H1 (cell line): Measurements from ENCODE around the gene GTF2I. TPM values are rescaled to one million over a fixed set of nuclear protein-coding genes. Genes with fewer than 3 reads are reported as not detected.

ENCODE experiments used
- CTCF ChIA-PET: fragments of 300-600 bp; sonication (Branson Sonifier 250); formaldehyde crosslinking; loops from one replicate; lab custom pipeline; 2021; ENCODE audit not compliant: partially characterized antibody; lab: Charles Lee
- POLR2A ChIA-PET: fragments of 300-600 bp; sonication (Branson Sonifier 250); formaldehyde crosslinking; loops from one replicate; lab custom pipeline; 2021; ENCODE audit warnings: inconsistent platforms; ENCODE audit not compliant: partially characterized antibody; lab: Charles Lee
- DNase-seq, 2 experiments: peaks; one replicate each; pipeline versions ENCODE4 v3.0.0 to v3.0.0-alpha.2; 2010 to 2022; ENCODE audit warnings: low spot score in 2 of 2, low read depth in 1 of 2, mixed read lengths in 1 of 2
- FAIRE-seq: peaks from 2 replicates; lab custom pipeline; 2011; peaks lifted over from hg19 to GRCh38; lab: Jason Lieb, UNC
- H2AFZ ChIP-seq: 2 replicates; pipeline ENCODE4 v1.8.1; 2012; ENCODE audit warnings: low read length, inconsistent platforms
- H2AK5ac ChIP-seq: 2 replicates; pipeline ENCODE4 v1.6.1; 2013; ENCODE audit warnings: low read depth, low read length
- H2BK120ac ChIP-seq: replicated peaks from 2 replicates; pipeline ENCODE3; 2013; ENCODE audit warnings: low read depth, low read length, inconsistent platforms
- H2BK12ac ChIP-seq: 2 replicates; pipeline ENCODE4 v1.6.1; 2013; ENCODE audit warnings: low read depth, low read length
- H2BK15ac ChIP-seq: 2 replicates; pipeline ENCODE4 v1.6.1; 2013; ENCODE audit warnings: low read length
- H2BK20ac ChIP-seq: 2 replicates; pipeline ENCODE4 v1.6.1; 2013; ENCODE audit warnings: low read length
- H2BK5ac ChIP-seq: 2 replicates; pipeline ENCODE4 v1.6.1; 2013; ENCODE audit warnings: low read depth, low read length
- H3K14ac ChIP-seq: 2 replicates; pipeline ENCODE4 v1.6.1; 2013; ENCODE audit warnings: inconsistent platforms; ENCODE audit not compliant: insufficient read length
- H3K18ac ChIP-seq: 2 replicates; pipeline ENCODE4 v1.6.1; 2013; ENCODE audit warnings: low read length; ENCODE audit errors: extremely low read depth
- H3K23ac ChIP-seq: 2 replicates; pipeline ENCODE4 v1.6.1; 2013; ENCODE audit warnings: inconsistent platforms; ENCODE audit not compliant: insufficient read length
- H3K23me2 ChIP-seq: 2 replicates; pipeline ENCODE4 v1.6.1; 2013; ENCODE audit warnings: low read depth, low read length
- H3K27ac ChIP-seq: 2 replicates; pipeline ENCODE4 v1.6.1; 2011; ENCODE audit warnings: low read depth, low read length, inconsistent platforms
- H3K27me3 ChIP-seq, 4 experiments: replicated peaks in 1 of 4; 1 replicate in 1 of 4; 2 replicates in 3 of 4; pipeline versions ENCODE4 v1.6.1 to v1.8.1; 2011 to 2013; ENCODE audit warnings: low read length in 3 of 4, mild to moderate bottlenecking in 3 of 4, inconsistent platforms in 2 of 4, mixed read lengths in 2 of 4, moderate library complexity in 1 of 4; ENCODE audit not compliant: control insufficient read depth in 3 of 4, insufficient read depth in 3 of 4; ENCODE audit errors: extremely low read depth in 1 of 4
- H3K36me3 ChIP-seq, 4 experiments: 2 replicates each; pipeline versions ENCODE4 v1.6.1 to v1.8.1; 2011 to 2013; ENCODE audit warnings: mild to moderate bottlenecking in 4 of 4, low read length in 3 of 4, moderate library complexity in 2 of 4, control low read depth in 1 of 4, inconsistent platforms in 1 of 4; ENCODE audit not compliant: insufficient read depth in 4 of 4, control insufficient read depth in 2 of 4
- H3K4ac ChIP-seq: replicated peaks from 2 replicates; pipeline ENCODE3; 2013; ENCODE audit warnings: low read length, low read depth, mixed read lengths, inconsistent platforms; ENCODE audit not compliant: insufficient read length
- H3K4me1 ChIP-seq, 4 experiments: replicated peaks in 1 of 4; 1 replicate in 1 of 4; 2 replicates in 3 of 4; pipeline versions ENCODE4 v1.6.1 to v1.8.1; 2011 to 2013; ENCODE audit warnings: low read length in 3 of 4, inconsistent platforms in 2 of 4, mixed read lengths in 1 of 4; ENCODE audit not compliant: insufficient read depth in 4 of 4, control insufficient read depth in 3 of 4
- H3K4me2 ChIP-seq, 2 experiments: 2 replicates each; pipeline versions ENCODE4 v1.6.1 to v1.8.1; 2011 to 2013; ENCODE audit warnings: low read depth in 2 of 2, low read length in 2 of 2, control low read depth in 1 of 2, inconsistent platforms in 1 of 2, mild to moderate bottlenecking in 1 of 2; ENCODE audit not compliant: insufficient read depth in 1 of 2
- H3K4me3 ChIP-seq, 4 experiments: fragments of 200-600, 300-600 bp in 1 of 4; sonication (generic), shearing (Covaris generic), sonication (Bioruptor Twin) in 1 of 4; 2 replicates each; pipeline versions ENCODE4 v1.5.1 to v1.8.1; 2011 to 2016; ENCODE audit warnings: low read length in 4 of 4, low read depth in 3 of 4, control low read depth in 2 of 4, inconsistent platforms in 2 of 4, mild to moderate bottlenecking in 2 of 4, mixed read lengths in 1 of 4, moderate library complexity in 1 of 4; ENCODE audit not compliant: insufficient read depth in 2 of 4; ENCODE audit errors: extremely low read depth in 1 of 4
- H3K56ac ChIP-seq: replicated peaks from 2 replicates; pipeline ENCODE3; 2013; ENCODE audit warnings: low read depth, mild to moderate bottlenecking, mixed read lengths, low read length, inconsistent platforms; ENCODE audit not compliant: insufficient read length
- H3K79me1 ChIP-seq: 2 replicates; pipeline ENCODE4 v1.6.1; 2013; ENCODE audit warnings: low read depth, low read length, control low read depth
- H3K79me2 ChIP-seq, 2 experiments: 2 replicates each; pipeline versions ENCODE4 v1.6.1 to v1.8.1; 2012 to 2013; ENCODE audit warnings: low read length in 2 of 2, mild to moderate bottlenecking in 2 of 2, inconsistent platforms in 1 of 2; ENCODE audit not compliant: insufficient read depth in 2 of 2, control insufficient read depth in 1 of 2
- H3K9ac ChIP-seq, 4 experiments: replicated peaks in 1 of 4; 1 replicate in 1 of 4; 2 replicates in 3 of 4; pipeline versions ENCODE4 v1.6.1 to v1.8.1; 2011 to 2013; ENCODE audit warnings: low read depth in 3 of 4, low read length in 3 of 4, control low read depth in 2 of 4, mild to moderate bottlenecking in 2 of 4, moderate library complexity in 2 of 4, inconsistent platforms in 1 of 4; ENCODE audit errors: extremely low read depth in 1 of 4
- H3K9me3 ChIP-seq, 2 experiments: 2 replicates each; pipeline versions ENCODE4 v1.6.1 to v1.8.1; 2012 to 2013; ENCODE audit warnings: mild to moderate bottlenecking in 2 of 2, moderate library complexity in 2 of 2, control low read depth in 1 of 2, inconsistent platforms in 1 of 2, low read depth in 1 of 2, low read length in 1 of 2, mixed read lengths in 1 of 2; ENCODE audit not compliant: insufficient read depth in 2 of 2
- H4K20me1 ChIP-seq, 2 experiments: replicated peaks in 1 of 2; 2 replicates each; pipeline versions ENCODE3 to v1.8.1; 2011 to 2013; ENCODE audit warnings: inconsistent platforms in 2 of 2, low read length in 2 of 2, mild to moderate bottlenecking in 1 of 2; ENCODE audit not compliant: insufficient read depth in 2 of 2, control insufficient read depth in 1 of 2
- H4K5ac ChIP-seq: 2 replicates; pipeline ENCODE4 v1.6.1; 2013; ENCODE audit warnings: low read length, low read depth, mixed read lengths, inconsistent platforms; ENCODE audit not compliant: insufficient read length
- H4K8ac ChIP-seq: 2 replicates; pipeline ENCODE4 v1.8.0; 2013; ENCODE audit warnings: mild to moderate bottlenecking, moderate library complexity, low read length, inconsistent platforms; ENCODE audit not compliant: insufficient read depth; ENCODE audit errors: extremely low read depth
- H4K91ac ChIP-seq: replicated peaks from 2 replicates; pipeline ENCODE3; 2013; ENCODE audit warnings: low read length, mixed read lengths, inconsistent platforms; ENCODE audit not compliant: insufficient read length
- PHF8 ChIP-seq: fragments of 200-600 bp; sonication (generic); conservative IDR thresholded peaks from 2 replicates; pipeline ENCODE4 v1.7.1; 2012; ENCODE audit warnings: low read depth, mild to moderate bottlenecking, inconsistent platforms, low read length, moderate library complexity
- RAD21 ChIP-seq, 2 experiments: IDR thresholded peaks in 1 of 2; conservative IDR thresholded peaks in 1 of 2; 2 replicates each; pipeline ENCODE4 v1.6.1; 2011; ENCODE audit warnings: low read depth in 2 of 2, low read length in 2 of 2, improper control_type of control experiment in 1 of 2, inconsistent platforms in 1 of 2, mild to moderate bottlenecking in 1 of 2, moderate library complexity in 1 of 2
- SP4 ChIP-seq: IDR thresholded peaks from 2 replicates; pipeline ENCODE4 v1.6.1; 2012; ENCODE audit warnings: low read length, inconsistent platforms
- whole genome bisulfite sequencing, 2 experiments: shearing (Covaris generic) in 1 of 2; methylation state at CpG; one replicate each; pipeline versions ENCODE4 v1.1.6 to v1.1.7; 2013 to 2015; ENCODE audit warnings: low lambda C conversion rate in 2 of 2, mixed read lengths in 2 of 2, inconsistent platforms in 1 of 2, low coverage in 1 of 2, missing lambda C conversion rate in 1 of 2; ENCODE audit not compliant: insufficient replicate concordance in 2 of 2, insufficient coverage in 1 of 2, insufficient read length in 1 of 2; ENCODE audit errors: extremely low coverage in 1 of 2, missing lambda C conversion rate in 1 of 2; 5-methylcytosine and 5-hydroxymethylcytosine counted together
- polyA plus RNA-seq, 7 experiments: library from polyadenylated mRNA; depleted of rRNA in 3 of 7; stranded (reverse) in 5 of 7; unstranded in 2 of 7; fragments of >200 nt in 5 of 7; fragments of 200-250 nt in 2 of 7; gene quantifications; 1 replicate in 5 of 7; 2 replicates in 1 of 7; 4 replicates in 1 of 7; pipeline versions ENCODE4 v1.2.1 to v1.2.3, GENCODE V29; 2011 to 2013; ENCODE audit warnings: missing spikeins in 2 of 7, mixed read lengths in 2 of 7
- total RNA-seq: library from RNA; stranded (reverse); fragmentation: NEBNext Ultra II Directional; extraction: Animal tissue kit (Norgen Biotek cat#: 25700); gene quantifications from 2 replicates; pipeline ENCODE4 v1.2.1, GENCODE V29; 2021

The GTF2I gene
- total and polyA plus RNA-seq, 2 of the 8 experiments (the other 6 are each of a cell fraction or from before 2014, with no cell fraction given), result 46.7 to 316 TPM

DNA sequence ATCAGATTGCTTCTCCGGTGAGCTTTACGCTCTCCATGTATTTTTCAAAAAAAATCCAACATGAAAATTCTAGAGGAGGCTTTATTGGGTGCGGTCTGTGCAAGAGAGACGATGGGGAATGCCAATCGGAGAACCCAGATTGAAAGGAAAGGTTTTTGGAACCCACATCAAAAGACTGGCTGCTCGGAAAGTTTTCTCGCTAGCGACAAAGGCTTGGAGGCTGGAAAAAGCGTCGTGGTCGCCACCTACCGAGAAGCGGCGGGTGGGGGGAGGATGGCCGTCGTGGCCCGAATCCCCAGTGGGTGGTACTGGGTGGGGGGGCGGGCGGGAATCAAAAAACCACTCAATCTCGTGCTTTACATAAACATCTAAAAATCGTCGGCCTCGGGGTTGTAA is 1.1 kb upstream of the GTF2I start:
- Histone ChIP-seq H3K23me2 (peaks cover 19% of the 10 kb centered on the region; the same call in 1 of the 2 replicates), H4K20me1 (no peaks in the 10 kb centered on the region), H3K9ac (peak overlapping the region; percentile 81 to 95 (median 86)), H3K4me1 (peaks cover 7 to 21% (median 11%) of the 10 kb centered on the region in 4 experiments), H3K4me3 (peak overlapping the region; percentile 30 to 97 (median 82)), H4K8ac (no peak overlapping the region), H3K56ac (peak overlapping the region; percentile 97), H3K4ac (no peak overlapping the region), H4K5ac (peak overlapping the region; percentile 95), H3K4me2 (peak overlapping the region; percentile 65 to 96), H2BK120ac (peak overlapping the region; percentile 75), H2BK5ac (peak overlapping the region; percentile 99), H3K27me3 (no peaks in the 10 kb centered on the region), H3K9me3 (no peaks in the 10 kb centered on the region), H2BK15ac (no peak overlapping the region), H3K79me1 (no peaks in the 10 kb centered on the region), H3K36me3 (peaks cover 0 to 6% (median 0%) of the 10 kb centered on the region in 4 experiments; a peak in 1 of 8 replicates), H2AFZ (no peak overlapping the region), H3K18ac (peak overlapping the region; percentile 85), H3K14ac (no peak overlapping the region), H3K27ac (peak overlapping the region; percentile 60), H2BK20ac (no peak overlapping the region), H2AK5ac (no peak overlapping the region), H3K23ac (no peak overlapping the region), H4K91ac (no peak overlapping the region), H3K79me2 (peaks cover 0 to 21% of the 10 kb centered on the region in 2 experiments; a peak in 2 of 4 replicates), H2BK12ac (peak overlapping the region; percentile 85; the same call in 1 of the 2 replicates)
- TF ChIP-seq PHF8, result 0 out of 2 replicates have a peak, but pooled peaks have one; percentile 0
- TF ChIP-seq SP4, result no peak
- TF ChIP-seq RAD21 (IDR thresholded peaks at IDR 0.05 in 1 of 2, conservative IDR thresholded peaks at IDR 0.05 in 1 of 2; ENCODE audit: low read depth in 2 of 2, low read length in 2 of 2), result peak in 1 of 2 experiments; percentile 9; a peak in 1 of 4 replicates
- ChIA-PET POLR2A (interaction anchor here (0.7 to 4.0 kb wide), 19 partner anchors 9 to 449 kb away, joined by 3 to 25 read pairs (median 5); no protein-coding TSS in a partner anchor), CTCF (interaction anchor here (0.9 to 1.3 kb wide), 2 partner anchors 68 to 250 kb away, joined by 4 read pairs; no protein-coding TSS in a partner anchor)
- no peak for DNase-seq
- 3% methylated on average over 23 of the region's 23 CpGs; no CpG with 5 or more reads in 1 of the 2 experiments for WGBS, 2 experiments
- no peak for FAIRE-seq
